Nephron progenitor cell (in vitro differentiated cells): ENCODE measurements around the gene NKX6-2.
A peak's percentile ranks its signal among the peaks of the same experiment; 100 is the strongest.

ENCODE experiments used
- DNase-seq: peaks from one replicate; pipeline ENCODE4 v3.0.0; 2021
- H3K27ac Mint-ChIP-seq: 2 replicates; pipeline ENCODE4 v1.8.0; 2021; ENCODE audit warnings: mild to moderate bottlenecking, moderate library complexity, mixed read lengths
- H3K27me3 Mint-ChIP-seq: 2 replicates; pipeline ENCODE4 v1.8.0; 2021; ENCODE audit warnings: mild to moderate bottlenecking, low read depth, mixed read lengths; ENCODE audit not compliant: poor library complexity
- H3K36me3 Mint-ChIP-seq: 2 replicates; pipeline ENCODE4 v1.8.0; 2021; ENCODE audit warnings: low read depth, mixed read lengths
- H3K4me1 Mint-ChIP-seq: 2 replicates; pipeline ENCODE4 v1.8.0; 2021; ENCODE audit warnings: mixed read lengths
- H3K4me3 Mint-ChIP-seq: 2 replicates; pipeline ENCODE4 v1.8.0; 2021; ENCODE audit warnings: mild to moderate bottlenecking, moderate library complexity, mixed read lengths
- H3K9me3 Mint-ChIP-seq: 2 replicates; pipeline ENCODE4 v1.8.0; 2021; ENCODE audit warnings: mild to moderate bottlenecking, moderate library complexity, mixed read lengths
- TF ChIP-seq, protein P1 (sequence below): fragments of 200-600 bp; sonication (generic); IDR thresholded peaks from 2 replicates; pipeline ENCODE4 v1.5.0; 2021; ENCODE audit warnings: antibody characterized with exemption

The NKX6-2 gene

DNA sequence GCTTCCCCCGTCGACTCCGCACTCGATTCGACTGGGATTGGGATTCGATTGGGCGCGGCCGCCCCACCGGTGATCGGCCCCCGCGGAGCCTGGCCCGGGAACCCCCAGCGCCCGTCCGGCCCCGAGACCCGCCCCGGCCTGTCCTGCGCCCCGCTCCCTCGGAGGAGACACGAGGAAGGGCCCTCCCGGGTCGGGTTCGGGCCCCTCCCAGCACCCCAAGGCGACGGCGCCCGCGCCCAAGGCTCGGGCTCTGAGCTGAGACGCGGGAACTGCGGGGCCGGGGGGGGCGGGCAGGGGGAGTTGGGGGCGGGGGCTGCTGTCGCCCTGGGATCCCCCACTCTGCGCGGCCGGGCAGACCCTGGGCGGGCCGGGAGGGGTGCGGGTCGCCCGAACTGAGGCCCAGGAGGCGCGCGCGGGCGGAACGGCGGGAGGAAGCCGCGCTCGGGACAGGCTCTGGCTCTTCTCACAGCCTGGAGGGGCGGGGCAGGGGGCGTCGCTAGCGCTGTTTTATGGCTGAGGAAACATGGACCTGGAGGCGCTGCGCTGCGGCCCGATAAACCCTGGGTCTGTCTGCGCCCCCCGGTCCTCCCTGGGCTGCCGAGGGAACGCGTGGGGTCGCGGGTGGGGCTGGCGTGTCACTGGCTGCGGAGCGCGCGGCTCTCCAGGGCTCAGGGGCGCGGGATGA is 1.7 kb upstream of the NKX6-2 start:
- peaks cover 83% of the 10 kb centered on the region for H3K27me3 Mint-ChIP-seq
- no peak overlapping the region for H3K27ac Mint-ChIP-seq
- no peak overlapping the region for H3K4me3 Mint-ChIP-seq
- H3K36me3 Mint-ChIP-seq, result peaks cover 7% of the 10 kb centered on the region
- TF ChIP-seq, protein P1, sequence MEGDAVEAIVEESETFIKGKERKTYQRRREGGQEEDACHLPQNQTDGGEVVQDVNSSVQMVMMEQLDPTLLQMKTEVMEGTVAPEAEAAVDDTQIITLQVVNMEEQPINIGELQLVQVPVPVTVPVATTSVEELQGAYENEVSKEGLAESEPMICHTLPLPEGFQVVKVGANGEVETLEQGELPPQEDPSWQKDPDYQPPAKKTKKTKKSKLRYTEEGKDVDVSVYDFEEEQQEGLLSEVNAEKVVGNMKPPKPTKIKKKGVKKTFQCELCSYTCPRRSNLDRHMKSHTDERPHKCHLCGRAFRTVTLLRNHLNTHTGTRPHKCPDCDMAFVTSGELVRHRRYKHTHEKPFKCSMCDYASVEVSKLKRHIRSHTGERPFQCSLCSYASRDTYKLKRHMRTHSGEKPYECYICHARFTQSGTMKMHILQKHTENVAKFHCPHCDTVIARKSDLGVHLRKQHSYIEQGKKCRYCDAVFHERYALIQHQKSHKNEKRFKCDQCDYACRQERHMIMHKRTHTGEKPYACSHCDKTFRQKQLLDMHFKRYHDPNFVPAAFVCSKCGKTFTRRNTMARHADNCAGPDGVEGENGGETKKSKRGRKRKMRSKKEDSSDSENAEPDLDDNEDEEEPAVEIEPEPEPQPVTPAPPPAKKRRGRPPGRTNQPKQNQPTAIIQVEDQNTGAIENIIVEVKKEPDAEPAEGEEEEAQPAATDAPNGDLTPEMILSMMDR, result no peak
- peak; percentile 79 for DNase-seq
- peaks cover 15% of the 10 kb centered on the region for H3K4me1 Mint-ChIP-seq
- H3K9me3 Mint-ChIP-seq, result no peaks in the 10 kb centered on the region

DNA sequence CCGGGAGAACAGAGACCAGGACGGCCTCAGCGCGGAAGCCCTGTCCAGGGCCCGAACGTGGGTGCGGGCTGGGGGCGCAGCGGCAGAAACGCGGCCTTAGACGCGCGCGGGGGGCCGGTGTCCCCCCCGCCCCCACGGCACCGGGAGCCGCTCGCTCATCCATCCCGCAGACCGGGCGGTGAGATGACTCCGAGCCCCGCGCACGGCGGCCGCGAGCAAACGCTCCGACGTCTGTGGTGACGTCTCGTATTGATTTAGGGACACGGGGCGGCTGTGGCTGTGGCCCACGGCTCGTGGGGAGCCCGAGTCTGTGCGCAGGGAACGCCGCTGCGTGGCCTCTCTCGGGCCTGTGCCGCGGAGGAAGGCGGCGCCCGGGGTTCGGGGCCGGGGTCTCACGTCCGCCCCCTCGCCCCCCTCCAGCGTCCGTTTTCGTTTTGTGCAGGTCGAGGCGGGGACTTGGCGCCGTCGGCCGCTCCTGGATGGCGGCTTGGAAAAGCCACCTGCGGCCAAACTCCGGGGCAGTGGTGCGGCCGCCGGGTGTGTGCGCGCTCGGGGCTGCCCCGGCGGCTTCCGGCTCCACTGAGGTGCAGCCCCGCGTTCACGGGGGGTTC is 1.0 kb upstream of the NKX6-2 start:
- Mint-ChIP-seq H3K4me1 (peaks cover 15% of the 10 kb centered on the region), H3K36me3 (peaks cover 10% of the 10 kb centered on the region), H3K9me3 (no peaks in the 10 kb centered on the region), H3K4me3 (no peak overlapping the region), H3K27me3 (peaks cover 88% of the 10 kb centered on the region), H3K27ac (no peak overlapping the region)
- DNase-seq, result no peak
- TF ChIP-seq, protein P1, result no peak

DNA sequence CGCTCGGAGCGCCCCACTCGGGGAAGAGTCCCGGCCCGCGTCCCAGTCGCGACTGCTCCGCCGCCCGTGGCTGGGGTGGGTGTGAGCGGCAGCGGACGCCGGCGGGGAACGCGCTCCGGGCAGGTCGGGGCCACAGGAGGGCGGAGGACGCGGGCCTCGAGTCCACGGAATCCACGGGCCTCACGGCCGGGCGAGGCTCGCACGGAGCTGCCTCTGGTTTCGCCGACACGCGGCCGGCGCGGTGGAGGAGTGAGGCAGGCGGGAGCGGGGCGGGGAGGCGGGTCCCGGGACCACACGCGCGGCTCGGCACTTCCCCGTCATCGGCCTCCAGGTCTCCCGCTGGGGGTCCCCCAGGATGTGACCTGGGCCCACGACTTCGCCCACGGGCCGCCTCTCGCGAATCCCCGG is 533 bp upstream of the NKX6-2 start:
- Mint-ChIP-seq H3K27me3 (peaks cover 90% of the 10 kb centered on the region), H3K4me1 (peaks cover 15% of the 10 kb centered on the region)

DNA sequence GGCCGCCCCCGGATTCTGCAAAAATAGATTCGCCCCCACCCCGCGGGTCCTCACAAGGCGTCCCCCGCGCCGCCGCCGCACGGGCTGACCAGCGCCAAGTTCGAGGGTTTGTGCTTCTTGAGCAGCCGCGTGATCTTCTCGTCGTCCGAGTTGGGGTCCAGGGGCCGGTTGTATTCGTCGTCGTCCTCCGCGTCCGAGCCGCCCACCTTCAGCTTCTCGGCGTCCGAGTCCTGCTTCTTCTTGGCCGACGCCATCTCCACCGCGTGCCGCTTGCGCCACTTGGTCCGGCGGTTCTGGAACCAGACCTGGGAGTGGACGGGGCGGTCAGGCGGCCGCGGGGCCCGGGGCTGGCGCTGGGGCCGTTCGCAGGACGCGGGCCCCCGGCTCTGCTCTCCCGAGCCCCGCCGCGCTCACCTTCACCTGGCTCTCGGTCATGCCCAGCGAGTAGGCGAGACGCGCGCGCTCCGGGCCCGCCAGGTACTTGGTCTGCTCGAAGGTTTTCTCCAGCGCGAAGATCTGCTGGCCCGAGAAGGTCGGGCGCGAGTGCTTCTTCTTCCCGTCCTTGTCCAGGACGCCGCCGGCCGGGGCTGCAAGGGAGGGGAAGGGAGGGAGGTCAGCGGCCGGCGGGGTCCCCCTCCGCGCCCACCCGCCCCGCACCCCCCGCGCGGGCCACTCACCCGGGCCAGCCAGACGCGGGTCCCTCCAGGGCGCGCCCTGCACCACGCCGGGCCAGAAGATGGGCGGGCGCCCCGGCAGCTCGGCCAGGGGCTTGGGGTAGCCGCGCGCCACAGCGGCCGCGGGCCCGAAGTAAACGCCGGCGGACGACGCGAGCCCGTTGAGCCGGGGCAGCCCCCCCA is 853 bp downstream of the NKX6-2 start:
- peaks cover 84% of the 10 kb centered on the region for H3K27me3 Mint-ChIP-seq
- H3K4me1 Mint-ChIP-seq, result peaks cover 16% of the 10 kb centered on the region
- TF ChIP-seq, protein P1, result no peak
- peak; percentile 36 for DNase-seq
- no peak overlapping the region for H3K4me3 Mint-ChIP-seq
- peaks cover 18% of the 10 kb centered on the region for H3K36me3 Mint-ChIP-seq
- no peak overlapping the region for H3K27ac Mint-ChIP-seq
- H3K9me3 Mint-ChIP-seq, result no peaks in the 10 kb centered on the region

More for the DNA sequence above, 533 bp upstream of the NKX6-2 start:
- Mint-ChIP-seq H3K4me3 (no peak overlapping the region), H3K36me3 (peaks cover 15% of the 10 kb centered on the region), H3K9me3 (no peaks in the 10 kb centered on the region), H3K27ac (no peak overlapping the region)
- DNase-seq, result no peak
- TF ChIP-seq, protein P1, result no peak

DNA sequence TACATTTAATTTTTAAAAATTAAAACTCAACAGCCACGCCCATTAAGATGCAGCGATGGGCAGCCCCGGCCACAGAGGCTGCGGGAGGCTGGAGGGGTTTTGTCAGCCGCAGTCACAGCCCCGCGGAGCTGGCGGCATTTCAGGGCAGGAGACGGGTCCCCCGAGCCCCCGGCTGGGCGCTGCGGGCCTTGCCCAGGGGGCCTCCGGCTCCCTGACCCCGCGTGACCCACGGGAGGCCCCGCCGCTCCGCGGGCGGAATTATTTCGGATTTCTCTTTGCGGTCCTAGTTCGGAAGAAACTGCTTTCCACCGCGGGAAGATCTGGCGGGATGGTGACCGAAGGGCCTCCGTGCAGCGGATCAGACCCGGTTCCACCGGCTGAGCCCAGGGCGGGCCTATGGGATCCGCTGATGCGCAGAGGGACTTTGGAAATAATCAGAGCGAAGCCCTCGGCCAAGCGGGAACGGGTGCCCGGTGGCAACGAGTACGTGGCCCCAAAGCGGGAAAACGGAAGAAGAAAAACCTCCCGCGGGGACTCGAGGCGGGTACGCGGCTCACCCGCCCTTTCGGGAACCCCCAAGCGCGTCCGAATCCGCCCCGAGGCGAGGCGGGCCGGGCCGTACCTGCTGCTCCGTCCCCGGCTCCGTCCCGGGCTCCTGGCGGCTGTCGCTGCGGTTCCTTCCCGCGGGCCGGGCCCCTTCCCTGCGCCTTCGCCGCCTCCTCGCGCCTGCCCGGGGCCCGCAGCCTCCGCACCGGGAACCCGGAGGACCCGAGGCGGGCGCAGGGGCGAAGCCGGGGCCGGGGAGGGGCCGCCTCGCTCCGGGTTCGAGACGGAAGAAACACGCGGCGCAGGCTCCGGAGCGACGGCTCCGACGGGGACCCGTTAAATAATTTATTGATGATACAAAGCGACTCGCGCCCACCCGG is 1.7 kb downstream of the NKX6-2 start:
- Mint-ChIP-seq H3K4me1 (peaks cover 22% of the 10 kb centered on the region), H3K9me3 (no peaks in the 10 kb centered on the region), H3K27me3 (peaks cover 78% of the 10 kb centered on the region), H3K27ac (no peak overlapping the region), H3K36me3 (peaks cover 18% of the 10 kb centered on the region), H3K4me3 (peak overlapping the region; percentile 68)
- TF ChIP-seq, protein P1, result no peak
- DNase-seq, result no peak
